HL-60 (cell line): ENCODE results near the gene TRMU.

ENCODE experiments used
- DNase-seq, 2 experiments: peaks; one replicate each; pipeline ENCODE4 v3.0.0-alpha.2; 2010 to 2020; ENCODE audit warnings: low read depth in 1 of 2, low spot score in 1 of 2
- H3K27ac ChIP-seq: fragments of 250-450 bp; sonication (Bioruptor Pico); replicated peaks from 2 replicates; pipeline ENCODE4 v1.5.1; 2020; ENCODE audit warnings: mild to moderate bottlenecking, moderate library complexity
- H3K27me3 ChIP-seq: fragments of 250-450 bp; sonication (Bioruptor Pico); 2 replicates; pipeline ENCODE4 v1.5.1; 2021; ENCODE audit warnings: mild to moderate bottlenecking, moderate library complexity; ENCODE audit not compliant: insufficient read depth, poor library complexity, severe bottlenecking
- H3K4me3 ChIP-seq: replicated peaks from 2 replicates; pipeline ENCODE4 v1.5.1; 2011; ENCODE audit warnings: mild to moderate bottlenecking, control low read depth, low read length; ENCODE audit not compliant: insufficient read depth
- CTCF ChIP-seq: IDR thresholded peaks from one replicate; pipeline ENCODE4 v1.5.1; 2011; ENCODE audit warnings: low read length, control low read depth, inconsistent platforms; ENCODE audit not compliant: insufficient read depth
- GABPA ChIP-seq: IDR thresholded peaks from 2 replicates; pipeline ENCODE4 v1.6.1; 2012; ENCODE audit warnings: low read depth
- POLR2AphosphoS5 ChIP-seq: IDR thresholded peaks from 2 replicates; pipeline ENCODE4 v1.6.1; 2012; ENCODE audit warnings: low read depth
- SPI1 ChIP-seq: IDR thresholded peaks from 2 replicates; pipeline ENCODE4 v1.6.1; 2012; ENCODE audit warnings: low read depth, mild to moderate bottlenecking, borderline replicate concordance
- TF ChIP-seq, protein P1 (sequence below): IDR thresholded peaks from 2 replicates; pipeline ENCODE4 v1.6.1; 2012; ENCODE audit warnings: low read depth; ENCODE audit not compliant: insufficient replicate concordance

The TRMU gene

GRCh38 chr22:46380069-46380468, 44.6 kb downstream of the TRMU start:
- H3K27ac ChIP-seq: no peak overlapping the region
- no peak overlapping the region for H3K4me3 ChIP-seq
- DNase-seq: no peak
- no peaks in the 10 kb centered on the region for H3K27me3 ChIP-seq
- TF ChIP-seq CTCF (no peak), GABPA (no peak), SPI1 (no peak), POLR2AphosphoS5 (no peak)
- TF ChIP-seq, protein P1, sequence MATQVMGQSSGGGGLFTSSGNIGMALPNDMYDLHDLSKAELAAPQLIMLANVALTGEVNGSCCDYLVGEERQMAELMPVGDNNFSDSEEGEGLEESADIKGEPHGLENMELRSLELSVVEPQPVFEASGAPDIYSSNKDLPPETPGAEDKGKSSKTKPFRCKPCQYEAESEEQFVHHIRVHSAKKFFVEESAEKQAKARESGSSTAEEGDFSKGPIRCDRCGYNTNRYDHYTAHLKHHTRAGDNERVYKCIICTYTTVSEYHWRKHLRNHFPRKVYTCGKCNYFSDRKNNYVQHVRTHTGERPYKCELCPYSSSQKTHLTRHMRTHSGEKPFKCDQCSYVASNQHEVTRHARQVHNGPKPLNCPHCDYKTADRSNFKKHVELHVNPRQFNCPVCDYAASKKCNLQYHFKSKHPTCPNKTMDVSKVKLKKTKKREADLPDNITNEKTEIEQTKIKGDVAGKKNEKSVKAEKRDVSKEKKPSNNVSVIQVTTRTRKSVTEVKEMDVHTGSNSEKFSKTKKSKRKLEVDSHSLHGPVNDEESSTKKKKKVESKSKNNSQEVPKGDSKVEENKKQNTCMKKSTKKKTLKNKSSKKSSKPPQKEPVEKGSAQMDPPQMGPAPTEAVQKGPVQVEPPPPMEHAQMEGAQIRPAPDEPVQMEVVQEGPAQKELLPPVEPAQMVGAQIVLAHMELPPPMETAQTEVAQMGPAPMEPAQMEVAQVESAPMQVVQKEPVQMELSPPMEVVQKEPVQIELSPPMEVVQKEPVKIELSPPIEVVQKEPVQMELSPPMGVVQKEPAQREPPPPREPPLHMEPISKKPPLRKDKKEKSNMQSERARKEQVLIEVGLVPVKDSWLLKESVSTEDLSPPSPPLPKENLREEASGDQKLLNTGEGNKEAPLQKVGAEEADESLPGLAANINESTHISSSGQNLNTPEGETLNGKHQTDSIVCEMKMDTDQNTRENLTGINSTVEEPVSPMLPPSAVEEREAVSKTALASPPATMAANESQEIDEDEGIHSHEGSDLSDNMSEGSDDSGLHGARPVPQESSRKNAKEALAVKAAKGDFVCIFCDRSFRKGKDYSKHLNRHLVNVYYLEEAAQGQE: no peak

DNA sequence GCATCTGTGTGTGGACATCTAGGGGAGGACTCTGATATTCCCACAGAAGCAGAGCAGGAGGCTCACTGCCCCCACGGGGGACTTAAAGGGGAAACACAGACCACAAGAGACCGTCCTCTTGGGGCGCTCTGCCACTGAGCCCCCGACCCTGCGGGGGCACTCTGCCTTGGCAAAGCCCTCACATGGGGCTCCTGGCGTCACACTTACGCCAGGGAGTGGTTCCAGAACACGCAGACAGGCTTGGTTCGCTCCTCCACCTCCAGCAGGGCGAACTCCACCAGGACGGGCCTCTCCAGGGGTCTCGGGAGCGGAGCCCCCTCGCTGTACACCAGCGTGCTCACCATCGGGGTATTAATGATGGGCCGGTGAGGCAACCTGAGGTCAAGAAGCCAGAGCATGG, 45.1 kb downstream of the TRMU start:
- Histone ChIP-seq H3K27me3 (no peaks in the 10 kb centered on the region), H3K4me3 (no peak overlapping the region), H3K27ac (no peak overlapping the region)
- DNase-seq: no peak
- TF ChIP-seq, protein P1: no peak
- TF ChIP-seq GABPA: no peak
- TF ChIP-seq CTCF: no peak
- TF ChIP-seq POLR2AphosphoS5: no peak
- TF ChIP-seq SPI1: no peak

DNA sequence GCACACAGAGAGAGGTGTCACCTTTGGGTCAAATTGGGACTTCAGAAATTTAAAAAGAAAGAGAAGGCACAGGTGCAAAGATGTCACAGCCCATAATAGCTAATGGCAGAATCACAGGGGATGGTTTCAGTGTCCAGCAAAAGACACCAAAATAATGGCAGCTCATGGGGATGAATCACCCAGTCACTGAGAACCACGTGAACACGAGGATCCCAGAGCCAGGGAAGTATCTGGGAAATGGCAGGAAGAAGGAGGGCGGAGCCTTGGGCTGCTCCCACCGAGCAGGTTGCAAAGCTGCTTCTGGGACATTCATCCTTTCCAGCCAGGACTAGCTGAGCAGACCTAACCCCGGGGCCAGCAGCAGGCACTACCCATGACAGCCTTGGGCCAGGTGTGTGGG, 45.6 kb downstream of the TRMU start:
- Histone ChIP-seq H3K27me3 (no peaks in the 10 kb centered on the region), H3K27ac (no peak overlapping the region), H3K4me3 (no peak overlapping the region)
- DNase-seq: no peak
- TF ChIP-seq, protein P1: no peak
- TF ChIP-seq CTCF (no peak), SPI1 (no peak), GABPA (no peak), POLR2AphosphoS5 (no peak)
